ENCODE measurements around the gene PCSK1N. TPM values are rescaled to one million over a fixed set of nuclear protein-coding genes. Genes with fewer than 3 reads are reported as not detected.

Gene PCSK1N
- total RNA-seq, 1 donor from 2014 or later, result not detected

- intact Hi-C loops (cut with DNase I), result no loop called here
- no peak for TF ChIP-seq CTCF (IDR thresholded peaks at IDR 0.05)
Measured at GRCh38 chrX:48789366-48790220, 45.8 kb downstream of the PCSK1N start.

GRCh38 chrX:48787505-48788443, 47.6 kb downstream of the PCSK1N start:
- Histone ChIP-seq H3K36me3 (no peaks in the 10 kb centered on the region), H3K27ac (no peak overlapping the region), H3K4me1 (no peaks in the 10 kb centered on the region), H3K9me3 (no peaks in the 10 kb centered on the region), H3K4me3 (no peak overlapping the region), H3K27me3 (no peaks in the 10 kb centered on the region)
- no peak for DNase-seq (ENCODE audit: low spot score in 2 of 2)
- TF ChIP-seq CTCF (IDR thresholded peaks at IDR 0.05), result no peak
- intact Hi-C loops (cut with DNase I), result no loop called here

More at GRCh38 chrX:48789366-48790220, 45.8 kb downstream of the PCSK1N start:
- H3K4me3 ChIP-seq, result no peak overlapping the region
- no peaks in the 10 kb centered on the region for H3K27me3 ChIP-seq
- no peaks in the 10 kb centered on the region for H3K36me3 ChIP-seq
- H3K27ac ChIP-seq, result no peak overlapping the region
- no peak for DNase-seq (ENCODE audit: low spot score in 2 of 2)
- H3K9me3 ChIP-seq, result no peaks in the 10 kb centered on the region
- H3K4me1 ChIP-seq, result no peaks in the 10 kb centered on the region

DNA sequence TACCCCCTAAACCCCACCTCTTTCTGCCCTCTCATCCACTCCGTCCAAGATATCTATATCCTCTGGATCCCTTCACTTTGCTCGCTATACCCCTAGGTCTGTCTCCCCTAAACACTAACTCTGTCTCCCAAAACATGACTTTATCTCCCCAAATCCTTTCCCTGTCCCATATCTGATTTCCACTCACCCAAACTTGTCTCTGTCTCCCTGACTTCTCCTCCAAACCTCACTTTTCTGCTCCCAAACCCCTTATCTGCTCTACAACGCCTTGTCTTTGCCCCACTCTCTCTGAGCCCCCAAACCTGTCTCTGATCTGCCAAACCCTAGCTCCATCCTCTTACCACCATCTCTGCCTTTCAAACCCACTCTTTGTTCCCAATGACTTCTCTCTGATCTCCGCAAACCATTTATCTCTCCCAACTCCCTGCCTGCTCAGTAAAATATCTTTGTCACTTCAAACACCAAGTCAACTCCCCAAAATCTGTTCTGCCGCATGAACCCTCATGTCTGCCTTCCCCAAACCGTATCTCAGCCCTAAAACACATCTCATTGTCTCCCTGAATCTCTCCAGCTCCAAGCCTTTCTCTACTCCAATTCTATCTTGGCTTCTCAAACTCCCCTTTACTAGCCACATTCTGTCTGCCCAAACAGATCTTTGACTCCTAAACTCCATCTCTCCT, 48.4 kb downstream of the PCSK1N start:
- no peaks in the 10 kb centered on the region for H3K9me3 ChIP-seq
- no peak for TF ChIP-seq CTCF (IDR thresholded peaks at IDR 0.05)
- no peaks in the 10 kb centered on the region for H3K27me3 ChIP-seq
- H3K4me3 ChIP-seq, result no peak overlapping the region
- no peaks in the 10 kb centered on the region for H3K36me3 ChIP-seq
- intact Hi-C loops (cut with DNase I), result no loop called here
- no peak for DNase-seq (ENCODE audit: low spot score in 2 of 2)
- no peak overlapping the region for H3K27ac ChIP-seq
- H3K4me1 ChIP-seq, result no peaks in the 10 kb centered on the region

DNA sequence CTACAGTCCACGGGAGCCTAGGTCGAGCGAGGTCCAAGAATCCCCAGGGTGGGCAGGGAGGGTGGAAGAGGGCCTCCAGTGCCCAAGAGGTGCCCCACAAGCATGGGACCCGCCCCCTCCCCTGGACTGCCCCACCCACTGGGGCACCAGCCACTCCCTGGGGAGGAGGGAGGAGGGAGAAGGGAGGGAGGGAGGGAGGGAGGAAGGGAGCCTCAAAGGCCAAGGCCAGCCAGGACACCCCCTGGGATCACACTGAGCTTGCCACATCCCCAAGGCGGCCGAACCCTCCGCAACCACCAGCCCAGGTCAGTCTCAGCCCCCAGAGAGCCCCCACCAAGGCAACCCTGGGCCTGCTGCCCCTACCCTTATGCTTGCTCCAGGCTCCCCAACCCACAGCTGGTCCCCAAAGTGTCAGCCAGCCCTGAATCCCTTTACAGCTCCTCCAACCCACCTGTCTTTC, 49.0 kb downstream of the PCSK1N start, which contains the start of gene GATA1:
Gene GATA1 (plus strand): TSS at position 250 of the 460 bp plus-strand sequence. CDS start 4,520 bp downstream, outside the sequence.
- Histone ChIP-seq H3K9me3 (no peaks in the 10 kb centered on the region), H3K4me1 (no peaks in the 10 kb centered on the region), H3K36me3 (no peaks in the 10 kb centered on the region), H3K27me3 (no peaks in the 10 kb centered on the region), H3K27ac (no peak within 1 kb of the TSS), H3K4me3 (no peak within 1 kb of the TSS)
- DNase-seq (ENCODE audit: low spot score in 2 of 2), result no peak
- intact Hi-C loops (cut with DNase I), result no loop called here
- no peak for TF ChIP-seq CTCF (IDR thresholded peaks at IDR 0.05)

DNA sequence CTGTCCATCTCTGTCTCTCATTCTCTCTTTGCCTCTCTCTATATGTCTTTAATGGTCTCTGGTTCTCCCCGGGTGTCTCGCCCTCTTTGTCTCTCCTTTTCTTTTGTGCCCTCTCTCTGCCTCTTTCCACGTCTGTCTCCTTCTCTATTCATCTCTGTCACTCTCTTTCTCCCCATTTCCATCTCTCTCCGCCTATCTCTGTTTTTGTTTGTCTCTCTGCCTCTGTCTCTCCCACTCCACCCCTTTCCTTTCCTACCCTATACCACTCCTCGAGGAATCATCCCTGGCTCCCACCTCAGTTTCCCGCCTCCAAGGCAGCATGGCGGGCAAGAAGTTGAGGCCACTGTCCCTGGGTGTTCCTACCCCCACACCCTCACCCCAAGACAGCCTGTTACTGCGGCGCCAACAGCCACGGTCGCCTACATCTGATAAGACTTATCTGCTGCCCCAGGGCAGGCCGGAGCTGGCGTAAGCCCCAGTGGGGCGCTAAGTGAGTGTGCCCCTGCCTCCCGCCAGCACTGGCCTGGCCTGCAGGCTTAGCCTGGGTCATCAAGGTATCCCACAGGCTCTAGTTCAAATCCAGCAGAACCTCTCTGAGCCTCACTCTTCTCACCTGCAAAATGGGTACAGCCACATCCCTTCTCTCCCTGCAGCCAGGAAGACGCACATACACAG, 49.7 kb downstream of the PCSK1N start:
- Histone ChIP-seq H3K4me3 (no peak overlapping the region), H3K36me3 (no peaks in the 10 kb centered on the region), H3K9me3 (no peaks in the 10 kb centered on the region), H3K27ac (no peak overlapping the region), H3K4me1 (no peaks in the 10 kb centered on the region), H3K27me3 (no peaks in the 10 kb centered on the region)
- no peak for TF ChIP-seq CTCF (IDR thresholded peaks at IDR 0.05)
- no peak for DNase-seq (ENCODE audit: low spot score in 2 of 2)
- intact Hi-C loops (cut with DNase I), result no loop called here
